ENCODE results near the gene DUOXA1.
"Not testable (repeated sequence)": the region's sequence is repeated elsewhere in the genome, so short reads cannot be mapped to it uniquely, and the experiment has no call there.

Gene DUOXA1

GRCh38 chr15:45089712-45090373, 39.8 kb downstream of the DUOXA1 start:
- no peak for DNase-seq (ENCODE audit: low read depth in 2 of 2)

DNA sequence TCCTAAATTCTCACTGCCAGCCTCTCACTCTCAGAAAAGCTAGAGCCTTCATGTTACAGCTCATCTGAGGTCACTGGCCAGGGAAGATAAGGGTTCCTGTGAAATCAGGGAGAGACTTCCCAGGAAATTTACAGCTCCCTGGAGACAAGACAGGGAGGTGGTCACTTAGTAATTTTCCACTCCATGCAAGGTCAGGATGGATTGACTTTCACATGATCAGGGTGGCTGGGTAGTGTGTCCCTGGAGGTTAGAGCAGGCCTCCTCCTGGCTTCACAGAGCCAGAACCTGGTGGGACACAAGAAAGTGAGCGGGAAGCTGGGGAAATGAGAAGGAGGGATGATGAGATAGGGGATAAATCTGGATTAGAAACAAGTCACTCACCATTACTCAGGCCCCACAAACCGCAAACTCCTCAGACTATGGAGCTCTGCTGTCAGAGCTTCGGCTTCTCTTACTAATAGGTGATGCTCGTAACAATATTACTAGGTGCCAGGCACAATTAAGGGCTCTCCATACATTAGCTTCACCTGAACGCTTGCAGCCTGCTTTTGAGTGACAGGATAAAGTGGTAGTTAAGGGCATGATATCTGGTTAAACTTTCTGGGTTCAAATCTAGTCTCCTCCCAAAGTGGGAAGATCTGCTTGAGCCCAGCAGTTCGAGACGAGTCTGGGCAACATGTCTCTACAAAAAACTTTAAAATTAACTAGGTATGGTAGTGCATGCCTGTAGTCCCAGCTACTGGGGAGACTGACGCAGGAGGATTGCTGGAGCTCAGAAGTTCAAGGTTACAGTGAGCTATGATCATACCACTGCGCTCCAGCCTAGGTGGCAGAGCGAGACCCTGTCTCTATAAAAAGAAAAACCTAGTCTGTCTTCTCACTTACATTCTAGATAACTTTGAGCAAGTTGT, 40.6 kb downstream of the DUOXA1 start:
- DNase-seq (ENCODE audit: low read depth in 2 of 2): no peak

DNA sequence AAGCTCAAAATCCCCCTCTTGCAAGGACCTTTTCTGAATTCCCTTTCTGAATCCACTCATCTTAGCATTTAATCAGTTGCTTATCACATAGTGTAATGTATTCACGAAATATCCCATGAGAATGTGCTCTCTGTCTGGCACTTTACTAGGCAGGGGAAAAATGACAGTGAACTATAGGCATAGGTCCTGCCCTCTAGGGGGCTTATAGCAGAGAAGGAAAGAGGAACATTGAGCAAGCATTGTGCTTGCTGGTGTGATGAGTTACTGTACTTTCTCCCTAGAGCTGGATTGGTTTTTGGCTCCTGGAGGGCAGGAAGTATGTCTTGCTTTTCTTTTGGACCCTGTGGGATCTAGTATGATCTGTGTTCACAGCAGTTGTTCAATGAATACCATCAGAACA, 42.2 kb downstream of the DUOXA1 start:
- DNase-seq (ENCODE audit: low read depth in 2 of 2): no peak

GRCh38 chr15:45084163-45084562, 45.5 kb downstream of the DUOXA1 start:
- DNase-seq (ENCODE audit: low read depth in 2 of 2): no peak

- no peak for DNase-seq (ENCODE audit: low read depth in 2 of 2)
These were observed 46.5 kb downstream of the DUOXA1 start for GRCh38 chr15:45083223-45083622.

GRCh38 chr15:45082412-45082811, 47.3 kb downstream of the DUOXA1 start:
- not testable (repeated sequence) for DNase-seq (ENCODE audit: low read depth in 2 of 2)

GRCh38 chr15:45080593-45080992, 49.1 kb downstream of the DUOXA1 start:
- not testable (repeated sequence) for DNase-seq (ENCODE audit: low read depth in 2 of 2)

- DNase-seq (ENCODE audit: low read depth in 2 of 2): not testable (repeated sequence)
These were observed 49.9 kb downstream of the DUOXA1 start for GRCh38 chr15:45079628-45080246.

GRCh38 chr15:45079201-45079600, 50.5 kb downstream of the DUOXA1 start:
- DNase-seq (ENCODE audit: low read depth in 2 of 2): not testable (repeated sequence)

- DNase-seq (ENCODE audit: low read depth in 2 of 2): not testable (repeated sequence)
These were observed 52.3 kb downstream of the DUOXA1 start for GRCh38 chr15:45077391-45077790.

GRCh38 chr15:45075440-45076320, 54.0 kb downstream of the DUOXA1 start:
- not testable (repeated sequence) for DNase-seq (ENCODE audit: low read depth in 2 of 2)

- DNase-seq (ENCODE audit: low read depth in 2 of 2): not testable (repeated sequence)
These were observed 56.1 kb downstream of the DUOXA1 start for GRCh38 chr15:45073602-45074001.

DNA sequence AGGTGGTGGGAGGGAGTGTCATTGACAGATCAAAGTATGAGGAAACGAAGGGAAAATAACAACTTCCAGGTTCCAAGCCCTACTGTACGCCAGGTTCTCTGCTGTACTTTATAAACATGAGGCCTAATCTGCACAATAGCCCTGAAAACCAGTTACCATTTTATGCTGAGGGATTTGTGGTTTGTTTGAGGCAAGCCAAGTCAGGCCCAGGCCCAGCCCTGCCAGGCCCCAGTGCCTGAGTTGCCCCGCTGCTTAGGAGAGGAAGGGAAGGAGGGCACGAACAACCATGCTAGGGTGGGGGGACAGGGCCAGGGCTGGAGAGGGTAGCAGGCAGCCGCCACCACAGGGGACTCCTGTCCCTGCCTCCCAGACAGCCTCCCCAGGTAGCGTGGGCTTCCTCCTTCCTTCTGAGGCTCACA, 59.7 kb downstream of the DUOXA1 start:
- DNase-seq (ENCODE audit: low read depth in 2 of 2): not testable (repeated sequence)
